Lower leg skin (tissue), 4 donors: ENCODE results near the gene ISL2. TPM values are rescaled to one million over a fixed set of nuclear protein-coding genes. Genes with fewer than 3 reads are reported as not detected.
"Not testable (repeated sequence)": the region's sequence is repeated elsewhere in the genome, so short reads cannot be mapped to it uniquely, and the experiment has no call there.

ENCODE experiments used
- DNase-seq, 2 donors: peaks; one replicate each; pipeline ENCODE4 v3.0.0-alpha.2; 2019; ENCODE audit warnings: low spot score in 2 of 2
- H3K4me3 ChIP-seq: fragments of 200-600 bp; sonication (generic); 2 replicates; pipeline ENCODE4 v1.5.1; 2017; ENCODE audit warnings: mild to moderate bottlenecking, low read depth; ENCODE audit not compliant: poor library complexity, severe bottlenecking
- POLR2A ChIP-seq, 2 donors: fragments of 450-650 bp; IDR thresholded peaks; one replicate each; pipeline ENCODE4 v1.6.1; 2016 to 2017; ENCODE audit warnings: antibody characterized with exemption in 2 of 2, mild to moderate bottlenecking in 1 of 2, moderate library complexity in 1 of 2
- WGBS, 2 donors: methylation state at CpG; one replicate each; pipeline ENCODE4 v1.1.5; 2018; 5-methylcytosine and 5-hydroxymethylcytosine counted together
- intact Hi-C: fragments of 100-400 bp; cut with DNase I; formaldehyde crosslinking; loops from one replicate; pipeline ENCODE4 v1.15.0; 2023; ENCODE audit warnings: low total_unique reads
- total RNA-seq, 4 donors: library from RNA; depleted of rRNA; stranded (reverse); fragments of >200 nt; gene quantifications; one replicate each; pipeline ENCODE4 v1.1.0, GENCODE V29; 2016
- TF ChIP-seq, protein P1 (sequence below), 3 donors: fragments of 450-650 bp; IDR thresholded peaks; one replicate each; pipeline ENCODE4 v1.5.1; 2016; ENCODE audit warnings: antibody characterized with exemption in 3 of 3, mild to moderate bottlenecking in 3 of 3, moderate library complexity in 2 of 3

ISL2 gene
- total RNA-seq, 4 donors from 2014 or later: not detected

DNA sequence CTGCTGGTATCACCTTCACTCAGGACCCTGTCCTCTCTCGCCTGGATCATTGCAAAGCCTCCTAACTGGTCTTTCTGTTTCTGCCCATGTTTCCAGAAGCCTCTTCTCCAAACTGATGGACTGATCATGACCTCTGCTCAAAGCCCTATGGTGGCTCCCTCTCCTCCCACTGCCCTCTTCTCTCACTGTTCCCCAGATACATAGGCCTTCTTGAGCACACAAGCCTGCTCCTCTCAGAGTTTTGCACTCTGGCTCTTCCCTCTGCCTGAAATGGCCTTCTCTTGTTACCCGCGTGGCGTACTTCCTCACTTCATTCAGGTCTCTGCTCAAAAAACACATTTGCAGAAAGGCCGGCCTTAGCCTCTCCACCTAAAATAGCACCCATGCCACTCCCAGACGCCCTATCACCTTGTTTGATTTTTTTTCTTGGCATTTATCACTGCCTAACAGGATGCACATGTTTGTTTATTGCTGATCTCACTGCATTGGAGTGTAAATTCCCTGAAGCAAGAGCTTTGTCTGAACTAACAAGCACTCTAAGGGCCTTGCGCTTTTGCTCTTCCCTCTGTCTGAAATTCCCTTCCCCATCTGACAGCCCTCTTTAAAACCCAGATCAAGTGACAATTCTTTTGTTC, 23.9 kb upstream of the ISL2 start:
- H3K4me3 ChIP-seq: no peak overlapping the region
- intact Hi-C loops: no loop called here
- WGBS, 2 donors: 57 to 60% methylated on average over 7 of the region's 7 CpGs
- TF ChIP-seq, protein P1, sequence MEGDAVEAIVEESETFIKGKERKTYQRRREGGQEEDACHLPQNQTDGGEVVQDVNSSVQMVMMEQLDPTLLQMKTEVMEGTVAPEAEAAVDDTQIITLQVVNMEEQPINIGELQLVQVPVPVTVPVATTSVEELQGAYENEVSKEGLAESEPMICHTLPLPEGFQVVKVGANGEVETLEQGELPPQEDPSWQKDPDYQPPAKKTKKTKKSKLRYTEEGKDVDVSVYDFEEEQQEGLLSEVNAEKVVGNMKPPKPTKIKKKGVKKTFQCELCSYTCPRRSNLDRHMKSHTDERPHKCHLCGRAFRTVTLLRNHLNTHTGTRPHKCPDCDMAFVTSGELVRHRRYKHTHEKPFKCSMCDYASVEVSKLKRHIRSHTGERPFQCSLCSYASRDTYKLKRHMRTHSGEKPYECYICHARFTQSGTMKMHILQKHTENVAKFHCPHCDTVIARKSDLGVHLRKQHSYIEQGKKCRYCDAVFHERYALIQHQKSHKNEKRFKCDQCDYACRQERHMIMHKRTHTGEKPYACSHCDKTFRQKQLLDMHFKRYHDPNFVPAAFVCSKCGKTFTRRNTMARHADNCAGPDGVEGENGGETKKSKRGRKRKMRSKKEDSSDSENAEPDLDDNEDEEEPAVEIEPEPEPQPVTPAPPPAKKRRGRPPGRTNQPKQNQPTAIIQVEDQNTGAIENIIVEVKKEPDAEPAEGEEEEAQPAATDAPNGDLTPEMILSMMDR (IDR thresholded peaks at IDR 0.05): no peak
- no peak for TF ChIP-seq POLR2A (IDR thresholded peaks at IDR 0.05)
- DNase-seq: no peak

DNA sequence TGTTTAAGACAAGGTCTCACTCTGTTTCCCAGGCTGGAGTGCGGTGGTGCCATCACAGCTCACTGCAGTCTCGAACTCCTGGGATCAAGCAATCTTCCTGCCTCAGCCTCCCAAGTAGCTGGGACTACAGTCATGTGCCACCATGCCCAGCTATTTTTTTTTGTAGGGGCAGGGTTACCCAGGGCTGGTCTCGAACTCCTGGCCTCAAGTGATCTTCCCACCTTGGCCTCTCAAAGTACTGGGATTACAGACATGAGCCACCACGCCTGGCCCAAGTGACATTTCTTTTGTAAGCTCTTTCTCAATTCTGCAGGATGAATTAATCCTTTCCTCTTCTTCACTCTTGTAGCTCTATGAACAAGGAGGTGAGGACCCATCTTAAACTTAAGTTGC, 23.4 kb upstream of the ISL2 start:
- H3K4me3 ChIP-seq, intact Hi-C loops, DNase-seq: not testable (repeated sequence)
- whole genome bisulfite sequencing, 2 donors: 56 to 79% methylated on average over 4 of the region's 4 CpGs

DNA sequence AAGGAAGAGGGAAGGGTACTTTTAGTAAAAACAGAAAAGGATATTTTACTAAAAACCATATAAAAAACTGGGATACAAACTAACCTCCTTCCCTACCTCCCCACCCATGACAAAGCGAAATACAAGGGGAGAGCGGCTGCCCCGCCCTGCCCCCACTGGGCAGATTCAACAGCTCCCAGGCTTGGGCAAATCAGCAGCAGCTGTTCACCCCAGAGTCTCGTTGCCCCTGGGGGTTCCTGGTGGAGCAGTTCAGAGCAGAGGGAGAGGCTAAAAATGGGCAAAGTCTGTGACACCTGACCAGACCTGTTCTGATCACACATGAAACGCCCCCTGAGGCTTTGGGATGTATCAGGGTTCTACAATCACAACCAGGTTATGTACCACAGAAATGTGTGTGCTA, 22.8 kb upstream of the ISL2 start:
- DNase-seq: no peak
- WGBS, 2 donors: 24 to 39% methylated on average over 5 of the region's 5 CpGs
- no peak overlapping the region for H3K4me3 ChIP-seq
- no peak for TF ChIP-seq POLR2A (IDR thresholded peaks at IDR 0.05)
- TF ChIP-seq, protein P1 (IDR thresholded peaks at IDR 0.05): no peak
- intact Hi-C loops: no loop called here

DNA sequence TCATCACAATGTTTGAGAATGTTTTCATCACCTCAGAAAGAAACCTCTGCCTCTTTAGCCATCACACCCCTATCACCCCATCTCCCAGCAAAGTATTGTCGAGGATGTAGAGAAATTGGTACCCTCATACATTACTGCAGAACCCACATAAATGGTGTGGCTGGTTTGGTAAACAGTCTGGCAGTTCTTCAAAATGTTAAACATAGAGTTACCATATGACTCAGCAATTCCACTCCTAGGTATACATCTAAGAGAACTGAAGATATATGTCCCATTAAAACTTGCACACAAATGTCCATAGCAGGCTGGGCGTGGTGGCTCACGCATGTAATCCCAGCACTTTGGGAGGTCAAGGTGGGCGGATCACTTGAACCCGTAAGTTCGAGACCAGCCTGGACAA, 16.6 kb upstream of the ISL2 start:
- WGBS, 2 donors: 89 to 91% methylated on average over 6 of the region's 6 CpGs
- no peak for DNase-seq
- TF ChIP-seq, protein P1 (IDR thresholded peaks at IDR 0.05): no peak
- TF ChIP-seq POLR2A (IDR thresholded peaks at IDR 0.05): no peak
- intact Hi-C loops: no loop called here
- H3K4me3 ChIP-seq: no peak overlapping the region

DNA sequence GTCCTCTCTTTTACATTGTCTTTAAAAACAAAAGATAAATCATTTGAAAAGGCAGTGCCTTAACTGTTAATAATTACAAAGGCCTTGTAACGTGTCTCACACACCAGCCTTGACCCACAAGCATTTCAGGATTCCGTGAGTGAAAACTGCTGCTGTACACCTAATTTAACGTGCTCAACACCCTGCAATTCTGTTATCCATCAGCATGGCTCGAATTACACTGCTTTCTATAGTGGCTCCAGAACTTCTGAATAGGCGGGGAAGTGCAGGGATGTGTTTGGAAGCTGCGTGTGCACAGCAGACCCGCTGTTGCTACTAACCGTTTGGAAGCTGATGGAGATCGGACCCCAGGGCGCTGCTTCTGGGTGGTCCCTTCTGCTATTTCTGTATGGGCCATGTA, 15.4 kb upstream of the ISL2 start:
- no peak for DNase-seq
- H3K4me3 ChIP-seq: no peak overlapping the region
- WGBS, 2 donors: 68 to 77% methylated on average over 10 of the region's 10 CpGs
- TF ChIP-seq, protein P1 (IDR thresholded peaks at IDR 0.05): no peak
- TF ChIP-seq POLR2A (IDR thresholded peaks at IDR 0.05): no peak
- intact Hi-C loops: no loop called here

DNA sequence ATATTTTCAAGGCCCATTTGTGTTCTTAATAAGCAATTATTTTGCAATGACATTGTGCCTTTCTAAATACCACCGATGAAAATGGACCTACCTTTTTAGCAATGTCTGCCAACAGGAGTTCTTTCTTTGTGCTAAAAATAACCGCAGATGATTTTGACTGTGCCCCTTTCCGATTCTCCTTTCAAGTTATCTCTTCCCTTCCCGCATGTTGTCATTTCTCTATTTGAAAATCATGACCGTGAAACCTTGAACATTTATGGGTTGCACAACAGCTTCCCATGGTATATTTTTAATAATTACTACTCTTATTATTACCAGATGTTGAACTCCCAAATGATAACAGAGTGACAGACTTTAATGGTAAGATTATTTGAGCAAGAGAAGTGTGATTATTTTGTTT, 15.0 kb upstream of the ISL2 start:
- intact Hi-C loops: no loop called here
- no peak overlapping the region for H3K4me3 ChIP-seq
- WGBS, 2 donors: 75 to 76% methylated on average over 5 of the region's 5 CpGs
- DNase-seq: no peak
- TF ChIP-seq POLR2A (IDR thresholded peaks at IDR 0.05): no peak

DNA sequence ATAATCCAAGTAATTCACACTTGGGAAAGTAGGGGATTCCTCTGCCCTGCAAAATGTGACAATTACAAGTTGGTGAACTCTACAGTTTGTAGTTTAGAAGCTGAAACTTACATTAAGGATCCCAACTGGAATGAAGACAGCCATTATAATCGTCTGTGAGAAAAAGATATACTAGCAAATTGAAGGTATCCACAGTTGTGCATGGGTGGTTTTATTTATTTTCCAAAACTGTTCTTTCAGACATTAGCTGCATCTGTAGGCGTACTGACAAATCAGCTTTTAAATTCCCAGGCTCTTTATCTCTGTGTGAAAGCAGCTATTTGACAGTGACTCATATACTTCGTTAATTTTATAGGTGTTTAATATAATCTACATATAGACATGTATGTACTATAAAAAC, 12.5 kb upstream of the ISL2 start:
- TF ChIP-seq, protein P1 (IDR thresholded peaks at IDR 0.05): no peak
- no peak for TF ChIP-seq POLR2A (IDR thresholded peaks at IDR 0.05)
- no peak overlapping the region for H3K4me3 ChIP-seq
- intact Hi-C loops: no loop called here
- no peak for DNase-seq
- WGBS, 2 donors: 61 to 69% methylated on average over 3 of the region's 3 CpGs
